GM19240 (cell line): ENCODE data around the gene BID.
"Not testable (repeated sequence)": the region's sequence is repeated elsewhere in the genome, so short reads cannot be mapped to it uniquely, and the experiment has no call there.

ENCODE experiments used
- DNase-seq: peaks from one replicate; pipeline ENCODE4 v3.0.0; 2011; ENCODE audit warnings: low spot score; ENCODE audit not compliant: insufficient read length

The BID gene

DNA sequence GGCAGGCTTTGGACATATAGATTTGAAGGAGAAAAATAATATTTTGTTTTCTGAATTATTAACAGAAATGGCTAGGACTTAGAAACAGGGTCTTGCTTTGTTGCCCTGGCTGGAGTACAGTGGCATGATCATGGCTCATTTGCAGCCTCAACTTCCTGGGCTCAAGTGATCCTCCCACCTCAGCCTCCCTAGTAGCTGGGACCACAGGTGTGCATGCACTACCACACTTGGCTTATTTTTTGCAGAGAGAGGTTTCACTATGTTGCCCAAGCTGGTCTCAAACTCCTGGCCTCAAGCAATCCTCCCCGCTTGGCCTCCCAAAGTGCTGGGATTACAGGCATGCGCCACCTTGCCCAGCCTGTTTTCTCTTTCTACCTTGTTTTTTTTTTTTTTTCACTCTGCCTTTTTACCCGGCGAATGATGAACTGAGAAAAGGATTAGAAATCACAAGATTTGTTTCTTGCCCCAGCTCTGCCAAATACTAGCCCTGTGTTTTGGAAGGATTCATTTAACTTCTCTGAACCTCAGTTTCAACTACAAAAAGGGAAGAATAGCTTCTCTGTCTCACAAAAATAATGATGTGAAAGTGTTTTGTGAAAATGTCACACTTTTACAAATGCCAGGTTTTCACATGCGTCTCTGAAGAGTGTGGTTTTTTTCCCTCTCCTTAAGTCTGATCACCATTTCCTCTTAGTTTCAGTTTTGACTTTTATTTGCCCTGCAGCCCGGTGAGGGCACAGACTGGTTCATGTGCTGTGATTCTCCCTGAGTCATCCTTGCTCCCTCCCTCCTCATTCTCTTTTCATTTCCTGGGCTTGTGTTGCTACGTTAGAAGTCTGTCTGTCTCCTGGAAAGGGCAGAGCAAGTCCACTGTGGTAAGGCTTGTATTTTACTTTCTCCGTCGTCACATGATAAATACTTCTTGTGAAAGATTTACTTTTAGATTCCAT lies 68.0 kb downstream of the BID start:
- DNase-seq, result peak; percentile 19

DNA sequence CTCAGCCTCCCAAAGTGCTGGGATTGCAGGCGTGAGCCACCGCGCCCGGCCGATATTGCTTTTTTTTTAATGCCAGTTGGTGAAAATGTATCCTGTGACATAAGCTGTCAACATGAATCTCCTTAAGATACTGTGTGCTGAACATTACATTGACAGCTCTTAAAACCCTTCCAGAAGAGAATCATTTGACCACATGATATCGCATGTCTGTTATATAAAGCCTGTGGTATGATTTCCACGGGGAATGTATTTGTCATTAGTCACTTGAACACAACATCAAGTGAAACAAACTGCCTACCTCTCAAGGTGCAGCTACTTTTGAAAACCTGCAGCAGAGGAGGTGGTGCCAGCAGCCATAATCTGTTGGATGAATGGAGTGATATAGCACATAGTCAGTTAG lies 68.7 kb downstream of the BID start:
- no peak for DNase-seq

DNA sequence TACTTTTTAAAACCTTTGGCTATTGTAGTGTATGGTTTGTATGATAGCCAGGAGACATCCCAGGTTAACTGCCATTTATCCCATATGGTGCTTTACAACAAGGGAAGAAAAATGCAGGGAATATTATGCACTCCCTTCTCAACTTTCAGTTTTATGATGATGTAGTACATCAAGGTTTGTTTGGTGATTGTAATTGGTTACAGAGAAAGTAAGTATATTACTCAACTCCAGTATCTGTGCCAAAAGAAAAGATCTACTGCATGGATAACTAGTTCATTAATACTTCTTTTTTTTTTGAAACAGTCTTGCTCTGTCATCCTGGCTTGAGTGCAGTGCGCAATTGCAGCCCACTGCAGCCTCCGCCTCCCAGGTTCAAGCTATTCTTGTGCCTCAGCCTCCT lies 70.5 kb downstream of the BID start:
- DNase-seq, result no peak

DNA sequence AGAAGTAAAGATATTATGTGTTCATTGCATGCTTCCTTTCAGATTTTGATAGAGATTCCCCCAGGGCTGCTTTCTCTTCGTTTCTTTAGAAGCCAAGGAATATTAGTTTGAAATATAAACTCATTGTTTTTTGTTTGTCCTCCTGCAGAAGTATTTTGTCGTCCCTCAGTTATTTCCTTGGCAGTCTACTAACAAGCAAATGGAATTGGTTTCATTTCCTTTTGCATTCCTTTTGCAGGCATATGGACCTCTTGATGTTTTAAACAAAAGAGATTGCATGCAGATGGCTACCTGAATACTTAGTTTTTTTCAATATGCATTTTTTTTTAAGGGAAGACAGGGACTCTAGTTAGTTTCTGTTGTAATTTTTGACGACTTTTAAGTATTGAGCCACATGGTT lies 73.5 kb downstream of the BID start:
- no peak for DNase-seq

DNA sequence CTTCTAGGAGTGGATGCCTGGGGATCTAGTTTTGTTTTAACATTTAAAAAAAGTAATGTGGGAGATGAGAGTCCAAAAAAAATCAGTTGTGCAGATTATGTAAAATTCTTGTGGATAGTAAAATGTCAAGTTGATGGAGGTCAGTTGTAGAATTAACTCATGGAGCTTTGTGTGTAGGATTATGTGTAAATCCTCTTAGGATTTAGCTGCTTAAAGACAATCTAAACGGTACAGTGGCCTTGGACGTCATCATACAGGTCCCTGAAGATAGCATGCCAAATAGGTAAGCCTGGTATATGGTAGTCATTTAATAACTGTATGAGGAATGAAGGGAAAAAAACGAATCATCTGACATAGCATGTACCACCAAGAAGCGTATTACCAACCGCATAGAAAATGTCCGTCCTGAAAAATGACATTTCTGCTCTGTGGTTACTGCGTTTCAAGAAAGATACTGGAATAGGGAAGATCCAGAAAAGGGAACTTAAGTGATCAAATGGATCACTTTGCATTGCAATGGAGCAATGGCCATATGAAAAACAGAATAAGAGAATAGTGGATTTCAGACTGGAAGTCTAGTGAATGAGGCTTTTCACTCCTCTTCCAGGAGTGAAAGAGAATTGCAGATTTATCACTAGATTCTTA lies 74.5 kb downstream of the BID start:
- no peak for DNase-seq

DNA sequence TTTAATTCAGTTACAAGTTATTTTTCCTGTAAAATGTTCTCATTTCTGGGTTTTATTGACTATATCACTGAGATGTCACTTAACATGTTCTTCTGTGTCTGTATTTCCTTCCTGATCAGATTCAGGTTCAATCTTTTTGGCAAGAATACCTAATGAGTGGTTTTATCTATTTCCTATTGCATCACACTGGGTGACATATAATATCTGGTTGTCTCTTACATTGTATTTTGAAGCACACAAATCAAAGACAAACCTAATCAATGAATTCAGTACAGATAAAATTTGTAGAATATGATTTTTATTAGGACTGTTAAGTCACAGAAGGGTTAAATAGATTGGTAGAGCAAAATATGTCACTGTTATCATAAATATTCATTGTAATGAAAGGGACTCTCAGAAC lies 75.3 kb downstream of the BID start:
- DNase-seq, result no peak

DNA sequence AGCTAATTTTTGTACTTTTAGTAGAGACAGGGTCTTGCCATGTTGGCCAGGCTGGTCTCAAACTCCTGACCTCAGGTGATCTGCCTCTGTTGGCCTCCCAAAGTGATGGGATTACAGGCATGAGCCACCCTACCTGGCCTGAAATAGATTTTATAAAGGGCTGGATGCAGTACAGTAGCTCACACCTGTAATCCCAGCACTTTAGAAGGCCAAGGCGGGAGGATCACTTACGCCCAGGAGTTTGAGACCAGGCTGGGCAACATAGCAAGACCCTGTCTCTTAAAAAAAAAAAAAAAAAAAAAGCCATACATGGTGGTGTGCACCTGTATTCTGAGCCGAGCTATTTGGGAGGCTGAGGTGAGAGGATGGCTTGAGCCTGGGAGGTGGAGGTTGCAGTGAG lies 76.0 kb downstream of the BID start:
- not testable (repeated sequence) for DNase-seq

DNA sequence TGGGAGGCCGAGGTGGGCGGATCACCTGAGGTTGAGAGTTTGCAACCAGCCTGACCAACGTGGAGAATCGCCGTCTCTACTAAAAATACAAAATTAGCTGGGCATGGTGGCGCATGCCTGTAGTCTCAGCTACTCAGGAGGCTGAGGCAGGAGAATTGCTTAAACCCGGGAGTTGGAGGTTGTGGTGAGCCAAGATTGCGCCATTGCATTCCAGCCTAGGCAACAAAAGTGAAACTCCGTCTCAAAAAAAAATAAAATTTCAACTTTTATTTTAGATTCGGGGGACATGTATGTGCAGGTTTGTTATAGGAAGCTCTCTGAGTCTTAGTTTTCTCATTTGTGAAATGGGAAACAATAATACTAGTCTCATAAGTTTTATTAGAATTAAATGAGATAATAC lies 77.1 kb downstream of the BID start:
- DNase-seq, result not testable (repeated sequence)

DNA sequence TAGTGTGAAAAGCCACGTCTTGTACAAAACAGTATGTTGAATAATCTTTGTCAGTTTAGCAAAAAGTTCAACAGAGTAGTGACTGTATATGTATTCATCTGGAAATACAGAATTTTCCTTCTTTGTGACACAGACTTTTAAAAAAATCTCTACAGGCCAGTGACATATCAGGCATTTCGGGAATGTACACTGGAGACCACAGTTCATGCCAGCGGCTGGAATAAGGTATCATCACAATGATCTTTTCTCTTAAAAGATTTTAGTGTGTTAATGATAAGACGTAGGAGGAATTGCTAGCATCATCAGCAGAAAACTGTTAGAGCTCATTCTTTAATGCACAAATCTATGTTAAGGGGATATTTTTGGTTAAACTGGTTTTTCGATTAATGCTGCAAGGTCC lies 78.3 kb downstream of the BID start:
- DNase-seq, result no peak

DNA sequence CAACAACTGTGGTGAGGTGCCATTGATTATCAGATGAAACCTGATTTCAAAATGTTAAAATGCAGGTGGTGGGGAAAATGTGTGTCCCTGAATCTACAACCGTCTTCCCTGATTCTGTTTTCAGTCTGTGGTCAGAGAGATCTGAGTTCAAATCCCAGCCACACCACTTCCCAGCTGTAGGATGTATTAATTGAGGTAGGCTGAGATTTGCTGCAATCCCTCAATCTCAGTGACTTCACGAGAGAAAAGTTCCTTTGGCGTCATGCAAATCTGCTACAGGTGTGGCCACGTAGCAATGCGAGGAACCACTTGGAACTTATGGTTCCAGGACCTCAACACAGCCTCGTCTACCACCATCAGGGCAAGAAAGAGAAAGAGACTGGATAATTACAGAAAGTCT lies 79.5 kb downstream of the BID start:
- no peak for DNase-seq

DNA sequence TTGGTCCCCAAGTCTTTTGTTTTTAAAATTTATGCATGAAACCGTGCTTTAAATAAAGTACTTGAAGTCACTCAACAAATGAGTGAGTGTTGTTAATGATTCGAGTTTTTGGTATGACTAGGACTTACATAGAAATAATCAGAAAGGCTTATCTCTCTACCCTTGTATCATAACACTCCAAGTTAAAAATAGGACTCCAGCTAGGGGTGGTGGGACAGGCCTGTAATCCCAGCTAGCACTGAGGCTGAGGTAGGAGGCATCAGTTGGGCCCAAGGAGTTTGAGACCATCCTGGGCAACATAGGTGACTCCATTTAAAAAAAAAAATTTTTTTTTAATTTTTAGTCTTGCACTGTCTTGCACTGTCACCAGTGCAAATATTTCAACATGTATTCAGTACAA lies 80.1 kb downstream of the BID start:
- no peak for DNase-seq

DNA sequence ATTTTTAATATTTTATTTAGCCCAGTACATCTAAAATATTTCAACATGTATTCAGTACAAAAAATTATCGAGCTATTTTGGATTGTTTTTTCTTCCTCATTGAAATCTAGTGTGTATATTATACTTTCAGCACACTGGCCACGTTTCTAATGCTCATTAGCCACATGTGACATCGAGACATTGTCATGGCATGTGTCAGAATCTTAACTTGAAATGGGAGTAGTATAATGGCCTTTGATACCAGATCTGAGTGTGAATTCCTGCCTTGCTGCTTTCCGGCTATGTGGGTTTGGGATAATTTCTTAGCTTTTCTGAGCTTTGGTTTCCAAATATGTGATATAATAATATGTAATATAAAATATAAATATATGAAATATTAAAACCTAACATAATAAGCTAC lies 81.4 kb downstream of the BID start:
- no peak for DNase-seq

DNA sequence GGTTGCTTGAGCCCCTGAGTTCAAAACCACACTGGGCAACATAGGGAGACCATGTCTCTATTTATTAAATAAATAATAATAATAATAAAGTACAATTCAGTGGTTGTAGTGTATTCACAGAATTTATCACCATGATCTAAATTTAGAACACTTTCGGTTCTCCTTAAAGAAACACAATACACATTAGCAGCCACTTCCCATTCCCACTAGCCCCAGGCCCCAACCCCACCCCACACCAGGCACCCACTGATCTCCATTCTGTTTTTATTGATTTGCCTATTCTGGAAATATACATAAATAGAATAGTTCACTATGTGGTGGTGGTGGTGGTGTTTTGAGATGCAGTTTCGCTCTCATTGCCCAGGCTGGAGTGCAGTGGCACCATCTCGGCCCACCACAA lies 90.0 kb downstream of the BID start:
- no peak for DNase-seq
